Measurements from ENCODE around the gene NDUFB10. TPM values are rescaled to one million over a fixed set of nuclear protein-coding genes. Genes with fewer than 3 reads are reported as not detected.

The NDUFB10 gene
- total RNA-seq, 2 donors from 2014 or later: 57.7 to 58.1 TPM

DNA sequence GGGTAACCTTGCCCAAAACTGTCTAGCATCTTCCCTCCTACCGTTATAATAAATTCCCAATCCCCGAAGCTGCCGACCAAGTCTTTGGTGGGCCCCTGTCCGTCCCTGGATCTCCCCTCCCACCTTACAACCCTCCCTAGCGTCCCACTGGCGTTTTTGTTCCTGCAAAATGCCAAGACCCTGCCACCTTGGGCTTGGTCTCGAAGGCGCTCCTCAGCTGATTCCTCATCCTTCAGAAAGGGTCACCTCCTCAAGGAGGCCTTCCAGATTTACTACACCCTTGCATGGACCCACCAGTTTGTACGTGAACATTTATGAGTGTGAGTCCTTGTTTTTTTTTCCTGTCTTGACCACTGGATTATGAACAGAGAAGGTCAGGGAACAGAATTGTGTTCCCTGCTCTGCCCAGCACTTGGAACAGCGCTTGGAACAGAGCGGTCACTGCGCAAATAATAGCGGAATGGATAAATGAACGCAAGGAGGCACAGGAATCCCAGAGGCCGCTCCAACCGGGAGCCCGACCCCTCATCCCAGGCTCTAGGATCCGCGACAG is 23.7 kb downstream of the NDUFB10 start:
- DNase-seq (no peak), ATAC-seq (no peak)
- no peak overlapping the region for H3K27ac Mint-ChIP-seq
- no peaks in the 10 kb centered on the region for H3K9me3 ChIP-seq (ENCODE audit: control insufficient read depth, low read length, poor library complexity, severe bottlenecking)
- peak overlapping the region; percentile 87 for H3K4me3 Mint-ChIP-seq
- H3K4me1 Mint-ChIP-seq: peaks cover 12% of the 10 kb centered on the region
- peaks cover 18% of the 10 kb centered on the region for H3K27me3 Mint-ChIP-seq
- H3K36me3 Mint-ChIP-seq (ENCODE audit: low read depth): no peaks in the 10 kb centered on the region

DNA sequence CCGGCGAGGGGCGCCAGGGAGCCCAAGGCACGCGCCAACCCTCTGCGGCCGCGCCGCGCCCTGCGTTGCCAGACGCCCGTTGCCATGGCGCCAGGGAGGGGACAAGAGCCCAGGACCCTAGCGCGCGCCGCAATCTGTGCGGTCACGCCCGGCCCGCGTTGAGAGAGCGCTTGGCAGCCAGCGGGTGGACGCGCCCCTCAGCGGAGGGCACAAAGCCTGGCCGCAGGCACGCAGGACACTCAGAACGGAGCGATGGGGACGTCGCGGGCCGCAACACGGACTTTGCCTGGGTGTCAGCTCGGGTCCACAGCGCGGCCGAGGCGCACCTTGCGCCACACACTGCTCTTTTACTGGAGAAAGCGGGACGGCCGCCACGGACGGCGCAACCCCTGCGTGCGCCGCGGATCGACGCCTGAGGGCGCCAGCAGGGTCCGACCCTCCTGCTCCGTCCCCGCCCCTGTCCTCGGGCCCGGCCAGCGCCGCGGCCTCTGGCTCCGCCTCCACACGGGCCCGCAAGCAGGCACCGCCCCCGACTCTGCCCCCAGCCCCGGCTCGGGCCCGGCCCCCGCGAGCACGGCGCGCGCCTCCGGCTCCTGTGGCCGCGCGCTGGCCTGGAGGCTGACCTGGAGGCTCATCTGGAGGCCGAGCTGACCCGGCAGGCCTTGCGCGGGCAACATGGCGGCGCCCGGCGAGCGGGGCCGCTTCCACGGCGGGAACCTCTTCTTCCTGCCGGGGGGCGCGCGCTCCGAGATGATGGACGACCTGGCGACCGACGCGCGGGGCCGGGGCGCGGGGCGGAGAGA is 24.4 kb downstream of the NDUFB10 start, which contains the start of gene GFER:
TSS of gene GFER (plus strand) at position 650 of the 803 bp plus-strand sequence. CDS start at position 676, 26 bp downstream.
- Mint-ChIP-seq H3K4me3 (peak within 1 kb of the TSS; percentile 87), H3K27me3 (peaks cover 20% of the 10 kb centered on the region), H3K36me3 (ENCODE audit: low read depth) (no peaks in the 10 kb centered on the region), H3K4me1 (peaks cover 12% of the 10 kb centered on the region), H3K27ac (peak within 1 kb of the TSS; percentile 41)
- ATAC-seq: peak; percentile 69
- no peaks in the 10 kb centered on the region for H3K9me3 ChIP-seq (ENCODE audit: control insufficient read depth, low read length, poor library complexity, severe bottlenecking)
- peak; percentile 39 to 55 (median 51) for DNase-seq

DNA sequence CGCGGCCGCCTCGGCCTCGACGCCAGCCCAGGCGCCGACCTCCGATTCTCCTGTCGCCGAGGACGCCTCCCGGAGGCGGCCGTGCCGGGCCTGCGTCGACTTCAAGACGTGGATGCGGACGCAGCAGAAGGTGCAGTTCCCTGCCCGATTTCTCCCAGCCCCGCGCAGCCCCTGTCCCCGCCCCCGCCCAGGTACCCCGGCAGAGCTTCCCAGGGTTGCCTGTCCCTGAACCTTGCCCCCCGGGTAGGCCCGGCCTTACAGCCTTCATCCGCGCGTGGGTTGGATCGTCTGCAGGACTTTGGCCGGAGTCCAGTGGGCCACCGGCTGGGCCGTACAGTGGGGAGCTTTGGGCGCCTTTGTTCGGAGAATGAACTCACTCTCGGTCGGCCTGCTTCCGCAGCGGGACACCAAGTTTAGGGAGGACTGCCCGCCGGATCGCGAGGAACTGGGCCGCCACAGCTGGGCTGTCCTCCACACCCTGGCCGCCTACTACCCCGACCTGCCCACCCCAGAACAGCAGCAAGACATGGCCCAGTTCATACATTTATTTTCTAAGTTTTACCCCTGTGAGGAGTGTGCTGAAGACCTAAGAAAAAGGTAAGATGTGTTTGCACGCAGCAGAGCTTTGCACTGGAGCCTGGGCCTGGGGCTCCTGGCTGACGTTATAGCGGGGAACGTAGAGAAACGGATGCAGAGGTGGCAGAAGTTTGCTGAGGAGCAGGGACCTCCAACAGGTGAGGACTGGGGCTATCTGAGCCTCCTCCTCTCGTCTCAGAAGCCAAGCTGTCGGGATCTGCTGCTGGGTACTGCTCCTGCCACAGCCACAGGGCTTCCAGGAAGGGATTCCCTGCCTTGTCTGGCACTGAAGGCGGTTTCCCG is 25.2 kb downstream of the NDUFB10 start:
- no peaks in the 10 kb centered on the region for H3K9me3 ChIP-seq (ENCODE audit: control insufficient read depth, low read length, poor library complexity, severe bottlenecking)
- Mint-ChIP-seq H3K36me3 (ENCODE audit: low read depth) (no peaks in the 10 kb centered on the region), H3K4me3 (peak overlapping the region; percentile 87), H3K27ac (peak overlapping the region; percentile 41), H3K27me3 (peaks cover 23% of the 10 kb centered on the region), H3K4me1 (peaks cover 14% of the 10 kb centered on the region)
- no peak for DNase-seq
- ATAC-seq: peak; percentile 47

DNA sequence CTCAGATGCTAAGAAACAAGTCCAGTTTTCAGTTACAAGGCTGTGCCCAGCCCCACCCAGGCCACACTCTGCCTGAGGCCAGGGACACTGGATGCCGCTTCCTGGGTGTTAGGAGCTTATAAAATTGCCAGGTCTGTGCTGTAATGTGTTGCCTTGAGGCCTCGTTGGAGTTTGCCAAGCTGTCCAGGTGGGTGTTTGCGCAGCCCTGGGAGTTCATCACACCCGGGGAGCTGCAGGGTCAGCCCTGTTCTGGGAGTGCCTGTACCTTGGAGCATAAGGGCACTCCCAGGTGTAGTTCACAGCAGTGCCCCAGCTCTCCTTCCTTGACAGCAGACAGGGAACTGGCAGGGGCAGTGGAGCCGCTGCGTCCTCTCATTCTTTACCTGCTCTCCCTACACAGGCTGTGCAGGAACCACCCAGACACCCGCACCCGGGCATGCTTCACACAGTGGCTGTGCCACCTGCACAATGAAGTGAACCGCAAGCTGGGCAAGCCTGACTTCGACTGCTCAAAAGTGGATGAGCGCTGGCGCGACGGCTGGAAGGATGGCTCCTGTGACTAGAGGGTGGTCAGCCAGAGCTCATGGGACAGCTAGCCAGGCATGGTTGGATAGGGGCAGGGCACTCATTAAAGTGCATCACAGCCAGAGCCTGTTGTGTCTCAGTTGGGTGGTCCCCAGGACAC is 26.3 kb downstream of the NDUFB10 start:
- peaks cover 21% of the 10 kb centered on the region for H3K27me3 Mint-ChIP-seq
- no peaks in the 10 kb centered on the region for H3K9me3 ChIP-seq (ENCODE audit: control insufficient read depth, low read length, poor library complexity, severe bottlenecking)
- H3K27ac Mint-ChIP-seq: no peak overlapping the region
- peak overlapping the region; percentile 87 for H3K4me3 Mint-ChIP-seq
- ATAC-seq (no peak), DNase-seq (no peak)
- H3K36me3 Mint-ChIP-seq (ENCODE audit: low read depth): no peaks in the 10 kb centered on the region
- peaks cover 14% of the 10 kb centered on the region for H3K4me1 Mint-ChIP-seq

DNA sequence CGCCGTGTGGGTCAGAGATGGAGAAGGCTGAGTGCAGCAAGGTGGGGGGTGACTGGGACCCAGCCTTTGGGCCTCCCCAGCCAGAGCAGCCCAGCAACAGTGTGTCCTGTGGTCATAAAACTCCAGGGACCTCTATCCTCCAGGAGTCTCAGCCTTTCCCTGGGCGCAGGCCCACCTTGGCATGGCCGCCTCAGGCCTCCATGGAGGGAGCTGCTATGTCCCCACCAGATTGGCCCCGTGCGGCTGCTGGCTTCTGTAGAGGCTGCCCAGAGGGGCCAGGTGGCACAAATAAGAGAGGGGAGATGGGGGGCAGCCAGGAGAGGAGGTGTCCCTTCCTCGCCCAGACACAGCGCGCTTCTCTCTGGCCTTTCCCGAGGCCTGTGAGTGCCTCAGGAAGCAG is 27.9 kb downstream of the NDUFB10 start:
- no peak for DNase-seq
- H3K9me3 ChIP-seq (ENCODE audit: control insufficient read depth, low read length, poor library complexity, severe bottlenecking): no peaks in the 10 kb centered on the region
- no peak overlapping the region for H3K4me3 Mint-ChIP-seq
- peaks cover 16% of the 10 kb centered on the region for H3K4me1 Mint-ChIP-seq
- no peak overlapping the region for H3K27ac Mint-ChIP-seq
- ATAC-seq: no peak
- H3K27me3 Mint-ChIP-seq: peaks cover 9% of the 10 kb centered on the region
- no peaks in the 10 kb centered on the region for H3K36me3 Mint-ChIP-seq (ENCODE audit: low read depth)

DNA sequence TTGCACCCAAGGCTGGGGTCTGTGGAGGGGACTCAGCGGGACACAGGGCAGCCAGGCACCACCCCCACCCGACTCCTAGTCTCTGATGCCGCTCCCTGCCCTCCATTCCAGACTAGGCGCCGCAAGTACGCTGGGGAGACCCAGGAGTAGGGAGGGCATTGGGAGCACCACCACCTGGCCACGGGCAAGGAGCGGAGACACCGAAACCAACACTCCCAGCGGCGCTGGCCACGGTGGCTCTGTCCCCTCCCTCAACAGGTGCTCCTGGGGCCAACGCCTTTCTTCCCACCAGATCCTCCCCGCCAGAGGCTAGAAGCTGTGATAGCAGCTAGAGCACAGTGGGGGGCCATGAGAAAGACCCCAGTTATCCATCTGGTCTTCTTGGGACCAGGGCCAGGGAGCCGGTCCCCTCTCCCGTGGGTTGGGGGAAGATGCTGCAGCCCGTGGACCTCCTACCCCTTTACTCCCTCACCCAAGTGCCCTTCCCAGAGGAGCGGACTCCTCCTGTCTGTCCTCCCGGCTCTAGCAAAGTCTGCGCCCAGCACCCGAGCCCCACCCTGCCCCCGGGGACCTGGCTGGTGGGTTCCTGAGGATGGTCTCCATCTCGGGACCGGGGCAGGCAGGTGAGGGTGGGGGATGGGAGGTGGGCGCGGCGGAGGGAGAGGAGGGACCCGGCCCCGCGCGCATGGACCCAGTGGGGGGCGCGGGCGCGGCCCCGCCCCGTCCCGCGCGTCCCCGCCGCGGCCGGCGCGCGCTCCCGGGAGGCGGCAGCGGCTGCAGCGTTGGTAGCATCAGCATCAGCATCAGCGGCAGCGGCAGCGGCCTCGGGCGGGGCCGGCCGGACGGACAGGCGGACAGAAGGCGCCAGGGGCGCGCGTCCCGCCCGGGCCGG is 30.1 kb downstream of the NDUFB10 start, which contains the start of gene SYNGR3:
TSS of gene SYNGR3 (plus strand) at position 762 of the 892 bp plus-strand sequence. CDS start 133 bp downstream, outside the sequence.
- DNase-seq: no peak
- H3K4me3 Mint-ChIP-seq: peak within 1 kb of the TSS; percentile 79
- H3K27ac Mint-ChIP-seq: peak within 1 kb of the TSS; percentile 65
- no peaks in the 10 kb centered on the region for H3K36me3 Mint-ChIP-seq (ENCODE audit: low read depth)
- no peak for ATAC-seq
- no peaks in the 10 kb centered on the region for H3K9me3 ChIP-seq (ENCODE audit: control insufficient read depth, low read length, poor library complexity, severe bottlenecking)
- H3K27me3 Mint-ChIP-seq: peaks cover 5% of the 10 kb centered on the region
- H3K4me1 Mint-ChIP-seq: peaks cover 12% of the 10 kb centered on the region

DNA sequence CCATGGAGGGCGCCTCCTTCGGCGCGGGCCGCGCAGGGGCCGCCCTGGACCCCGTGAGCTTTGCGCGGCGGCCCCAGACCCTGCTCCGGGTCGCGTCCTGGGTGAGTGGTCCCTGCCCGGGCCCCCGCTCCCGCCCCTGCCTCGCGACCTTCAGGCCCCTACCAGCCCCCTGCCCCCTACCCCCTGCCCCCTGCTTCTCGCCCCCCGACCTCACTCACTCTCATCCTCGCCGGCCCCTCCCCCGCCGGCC is 30.7 kb downstream of the NDUFB10 start:
- peaks cover 5% of the 10 kb centered on the region for H3K27me3 Mint-ChIP-seq
- peaks cover 9% of the 10 kb centered on the region for H3K4me1 Mint-ChIP-seq
- no peak overlapping the region for H3K27ac Mint-ChIP-seq
- H3K36me3 Mint-ChIP-seq (ENCODE audit: low read depth): no peaks in the 10 kb centered on the region
- H3K9me3 ChIP-seq (ENCODE audit: control insufficient read depth, low read length, poor library complexity, severe bottlenecking): no peaks in the 10 kb centered on the region
- H3K4me3 Mint-ChIP-seq: no peak overlapping the region
- ATAC-seq: no peak
- DNase-seq: no peak

DNA sequence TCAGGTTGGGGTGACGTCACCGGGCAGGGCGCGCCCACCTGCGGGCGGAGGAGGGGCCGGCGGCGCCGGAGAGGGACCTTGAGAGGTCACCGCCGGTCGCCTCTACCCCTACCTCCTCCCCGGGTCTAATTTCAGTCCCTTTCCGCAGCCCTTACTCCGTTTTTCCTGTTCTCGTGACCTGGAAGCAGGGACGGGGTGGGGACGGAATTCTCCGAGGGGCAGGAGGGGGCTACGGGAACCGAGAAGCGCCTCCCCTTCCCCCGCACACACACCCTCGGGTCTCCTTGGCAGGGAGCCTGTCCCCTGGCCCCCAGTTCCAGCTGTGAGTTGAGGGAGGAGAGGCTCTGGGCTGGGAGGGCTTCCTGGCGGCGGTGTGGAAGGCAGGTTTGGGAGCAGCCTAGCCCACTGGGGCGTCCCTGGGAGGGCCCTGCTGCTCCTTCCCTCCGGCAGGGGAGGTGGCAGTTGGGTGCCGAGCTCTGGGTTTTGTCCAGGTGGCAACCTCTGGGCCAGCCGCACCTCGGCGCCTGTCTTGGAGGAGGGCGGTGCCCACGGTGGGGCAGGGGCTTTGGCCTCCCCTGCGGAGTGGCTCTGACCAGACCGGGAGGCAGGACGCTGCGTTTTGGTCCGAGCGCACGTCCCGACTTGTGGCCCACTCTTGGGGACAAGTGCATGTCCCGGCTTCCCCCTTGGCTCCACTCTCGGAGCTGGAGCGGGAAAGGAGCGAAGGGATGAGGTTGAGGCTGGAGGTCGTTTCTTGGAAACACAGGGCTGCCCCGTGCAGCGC is 31.2 kb downstream of the NDUFB10 start:
- Mint-ChIP-seq H3K27ac (peak overlapping the region; percentile 65), H3K27me3 (peaks cover 5% of the 10 kb centered on the region), H3K4me3 (peak overlapping the region; percentile 79), H3K4me1 (peaks cover 11% of the 10 kb centered on the region), H3K36me3 (ENCODE audit: low read depth) (no peaks in the 10 kb centered on the region)
- no peaks in the 10 kb centered on the region for H3K9me3 ChIP-seq (ENCODE audit: control insufficient read depth, low read length, poor library complexity, severe bottlenecking)
- ATAC-seq (no peak), DNase-seq (peak in 1 of 3 donors; percentile 32)

DNA sequence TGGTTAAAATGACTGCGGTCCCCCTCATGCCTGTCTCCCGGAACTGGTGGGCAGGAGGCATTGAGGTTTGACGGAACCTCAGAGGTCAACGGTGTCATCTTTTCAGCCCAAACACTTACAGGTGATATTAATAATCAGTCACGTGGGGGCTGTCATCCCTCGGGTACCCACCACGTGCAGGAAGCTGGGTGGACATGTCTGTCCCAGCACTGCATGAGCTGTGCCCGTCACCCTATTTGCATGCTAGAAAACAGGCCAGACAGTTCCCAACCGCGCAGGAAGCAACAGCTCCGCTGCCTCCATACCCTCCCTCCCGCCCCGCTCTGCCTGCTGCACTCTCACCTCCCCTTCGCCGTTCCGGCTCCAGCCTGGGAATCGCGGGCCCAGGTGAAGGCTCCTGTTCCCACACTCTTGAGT is 31.8 kb downstream of the NDUFB10 start:
- no peaks in the 10 kb centered on the region for H3K9me3 ChIP-seq (ENCODE audit: control insufficient read depth, low read length, poor library complexity, severe bottlenecking)
- Mint-ChIP-seq H3K36me3 (ENCODE audit: low read depth) (no peaks in the 10 kb centered on the region), H3K27me3 (peaks cover 5% of the 10 kb centered on the region), H3K27ac (peak overlapping the region; percentile 65), H3K4me3 (peak overlapping the region; percentile 75), H3K4me1 (peaks cover 11% of the 10 kb centered on the region)
- peak; percentile 35 for ATAC-seq
- DNase-seq: peak in 1 of 3 donors; percentile 48

DNA sequence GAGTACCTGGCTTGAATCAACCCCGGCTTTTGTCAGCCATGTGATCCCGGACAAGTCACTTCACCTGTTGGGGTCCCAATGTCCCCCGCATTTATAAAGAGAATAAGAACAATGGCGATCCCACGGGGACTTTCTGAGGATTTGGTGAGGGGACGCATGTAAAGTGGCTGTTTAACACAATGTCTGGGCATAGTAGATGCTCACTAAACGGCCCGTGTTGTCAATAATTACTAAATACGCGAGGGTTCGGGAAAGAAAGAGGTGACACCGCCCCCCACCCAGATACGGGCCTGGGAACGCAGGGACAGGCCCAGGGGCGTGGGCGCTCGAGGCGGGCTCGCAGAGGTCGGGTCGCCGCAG is 32.2 kb downstream of the NDUFB10 start:
- no peak for ATAC-seq
- DNase-seq: no peak
- Mint-ChIP-seq H3K4me1 (peaks cover 10% of the 10 kb centered on the region), H3K36me3 (ENCODE audit: low read depth) (no peaks in the 10 kb centered on the region), H3K27me3 (peaks cover 5% of the 10 kb centered on the region), H3K4me3 (peak overlapping the region; percentile 75), H3K27ac (peak overlapping the region; percentile 65)
- no peaks in the 10 kb centered on the region for H3K9me3 ChIP-seq (ENCODE audit: control insufficient read depth, low read length, poor library complexity, severe bottlenecking)

DNA sequence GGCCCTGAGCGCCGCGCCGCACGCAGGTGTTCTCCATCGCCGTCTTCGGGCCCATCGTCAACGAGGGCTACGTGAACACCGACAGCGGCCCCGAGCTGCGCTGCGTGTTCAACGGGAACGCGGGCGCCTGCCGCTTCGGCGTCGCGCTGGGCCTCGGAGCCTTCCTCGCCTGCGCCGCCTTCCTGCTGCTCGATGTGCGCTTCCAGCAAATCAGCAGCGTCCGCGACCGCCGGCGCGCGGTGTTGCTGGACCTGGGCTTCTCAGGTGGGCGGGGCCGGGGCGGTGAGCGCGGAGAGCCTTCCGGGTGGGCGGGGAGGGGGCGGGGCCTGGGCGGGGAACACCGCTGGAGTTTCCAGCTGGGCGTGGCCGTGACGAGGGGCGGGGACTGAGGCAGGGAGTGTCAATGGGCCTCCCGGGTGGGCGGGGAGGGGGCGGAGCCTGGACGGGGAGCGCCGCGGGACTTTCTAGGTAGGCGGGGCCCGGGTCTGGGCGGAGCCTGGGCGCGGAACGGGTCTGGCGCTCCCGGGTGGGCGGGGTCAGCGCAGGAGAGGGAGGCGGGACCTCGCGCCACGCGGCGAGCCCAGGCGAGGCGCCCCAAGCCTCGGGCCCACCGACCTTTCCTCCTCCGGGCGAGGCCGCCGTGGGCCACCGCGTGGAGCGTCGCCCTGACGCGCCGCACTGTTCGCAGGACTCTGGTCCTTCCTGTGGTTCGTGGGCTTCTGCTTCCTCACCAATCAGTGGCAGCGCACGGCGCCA is 32.8 kb downstream of the NDUFB10 start:
- ATAC-seq (peak; percentile 86), DNase-seq (peak; percentile 97 to 100 (median 99))
- Mint-ChIP-seq H3K36me3 (ENCODE audit: low read depth) (no peaks in the 10 kb centered on the region), H3K4me1 (peaks cover 7% of the 10 kb centered on the region), H3K4me3 (peak overlapping the region; percentile 75), H3K27ac (peak overlapping the region; percentile 65), H3K27me3 (peaks cover 5% of the 10 kb centered on the region)
- H3K9me3 ChIP-seq (ENCODE audit: control insufficient read depth, low read length, poor library complexity, severe bottlenecking): no peaks in the 10 kb centered on the region

All from T-helper 17 cell (primary cell).